GM19438 (cell line): ENCODE results near the gene ARFIP1.
"Not testable (repeated sequence)": the region's sequence is repeated elsewhere in the genome, so short reads cannot be mapped to it uniquely, and the experiment has no call there.

Experiments
- ATAC-seq: cut with Tn5 transposase; IDR thresholded peaks from one replicate; pipeline ENCODE4 v1.9.1; 2021; ENCODE audit warnings: low read depth; ENCODE audit not compliant: unreplicated experiment

The ARFIP1 gene

DNA sequence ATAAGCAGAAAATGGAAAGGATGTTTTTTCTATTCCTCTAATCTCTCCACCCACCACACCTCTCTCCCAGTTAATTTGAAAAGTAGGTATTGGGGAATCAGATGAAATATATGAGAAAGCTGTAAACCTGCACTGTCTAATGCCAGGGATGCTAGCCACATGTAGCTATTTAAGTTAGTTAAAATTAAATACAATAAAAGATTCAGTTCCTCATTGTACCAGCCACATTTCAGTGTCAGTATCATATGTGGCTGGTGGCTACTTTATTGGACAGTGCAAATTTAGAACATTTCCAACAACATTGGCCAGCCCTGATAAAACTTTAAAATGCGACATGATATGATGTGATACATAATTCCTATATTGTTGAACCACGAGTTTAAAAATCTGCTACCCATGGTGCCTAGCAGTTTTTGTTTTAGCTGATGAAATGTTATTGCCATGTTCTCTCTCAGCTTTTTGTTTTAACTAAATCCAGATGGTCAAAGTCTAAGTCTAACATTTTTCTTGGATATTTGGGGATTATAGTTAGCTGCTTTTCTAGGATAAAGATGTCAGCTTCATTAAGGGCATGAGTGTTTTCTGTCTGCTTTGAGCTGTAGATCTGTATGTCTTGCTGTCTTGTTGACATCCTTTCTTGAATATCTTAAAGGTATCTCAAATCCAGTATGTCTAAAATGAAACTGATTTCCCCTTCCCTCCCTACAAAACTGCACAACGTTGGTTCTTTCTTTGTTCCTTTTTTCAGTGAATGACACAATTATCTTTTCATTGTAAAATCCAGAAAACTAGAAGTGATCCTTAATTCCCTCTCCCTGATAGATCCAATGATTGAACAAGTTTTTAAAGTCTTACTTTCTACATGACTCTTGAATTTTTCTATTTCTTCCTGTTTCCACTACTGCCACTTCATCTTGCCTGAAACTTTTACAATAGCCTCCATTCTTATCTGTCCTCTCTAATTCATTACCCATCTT lies 6.2 kb downstream of the ARFIP1 start:
- ATAC-seq, result peak; percentile 55

DNA sequence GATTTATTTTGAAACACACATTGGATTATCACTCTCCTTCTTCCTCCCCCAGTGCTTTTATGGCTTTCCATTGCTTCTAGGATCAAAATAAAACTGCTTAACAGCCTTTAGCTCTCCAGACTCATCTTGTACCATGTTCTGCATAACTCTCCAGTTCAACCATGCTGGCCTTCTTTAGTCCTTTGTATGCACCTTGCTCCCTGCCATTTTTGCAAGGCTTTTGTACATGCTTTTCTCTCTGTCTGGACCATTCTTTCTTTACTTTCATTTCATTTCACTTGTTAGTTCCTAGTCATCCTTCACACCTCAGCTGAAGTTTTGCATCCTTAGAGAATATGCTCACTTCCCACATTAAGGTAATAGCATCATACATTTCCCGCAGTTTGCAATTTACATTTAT lies 6.9 kb downstream of the ARFIP1 start:
- no peak for ATAC-seq

DNA sequence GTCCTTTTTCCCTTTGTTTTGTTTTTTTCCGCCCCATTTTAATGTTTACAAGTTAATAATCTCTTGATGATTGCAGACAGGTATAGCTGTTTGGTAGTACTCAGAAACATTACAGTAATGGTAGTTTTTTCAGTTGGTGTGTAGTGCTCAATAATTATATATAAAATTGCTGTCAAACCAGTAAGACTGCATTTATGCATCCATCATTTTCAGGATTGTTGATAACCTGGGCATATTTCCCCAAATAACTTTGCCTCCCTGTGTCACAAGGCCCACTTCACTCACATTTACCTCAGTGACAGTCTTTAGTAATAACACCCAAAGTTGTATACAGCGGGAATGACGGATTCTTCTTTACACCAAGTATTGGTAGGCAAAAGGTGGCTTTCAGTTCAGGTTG lies 16.1 kb downstream of the ARFIP1 start:
- no peak for ATAC-seq

DNA sequence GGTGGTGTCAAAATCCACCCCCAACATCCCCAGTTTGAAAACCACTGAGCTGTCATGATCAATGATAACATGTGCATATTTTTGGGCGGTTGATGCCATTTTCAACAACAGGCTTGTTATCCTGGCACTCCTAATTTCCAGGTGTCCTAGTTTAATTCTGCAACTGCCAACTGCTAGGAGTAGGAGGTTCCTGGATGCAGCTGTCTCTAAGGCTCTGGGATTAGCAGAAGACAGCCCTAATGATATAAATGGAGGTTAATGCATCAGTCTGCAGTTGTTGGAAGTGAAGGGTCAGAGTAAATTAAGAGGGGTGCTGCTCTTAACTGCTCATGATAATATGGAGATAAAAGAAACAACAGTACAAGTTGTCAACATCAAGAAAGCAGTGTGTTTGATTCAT lies 23.8 kb downstream of the ARFIP1 start:
- no peak for ATAC-seq

DNA sequence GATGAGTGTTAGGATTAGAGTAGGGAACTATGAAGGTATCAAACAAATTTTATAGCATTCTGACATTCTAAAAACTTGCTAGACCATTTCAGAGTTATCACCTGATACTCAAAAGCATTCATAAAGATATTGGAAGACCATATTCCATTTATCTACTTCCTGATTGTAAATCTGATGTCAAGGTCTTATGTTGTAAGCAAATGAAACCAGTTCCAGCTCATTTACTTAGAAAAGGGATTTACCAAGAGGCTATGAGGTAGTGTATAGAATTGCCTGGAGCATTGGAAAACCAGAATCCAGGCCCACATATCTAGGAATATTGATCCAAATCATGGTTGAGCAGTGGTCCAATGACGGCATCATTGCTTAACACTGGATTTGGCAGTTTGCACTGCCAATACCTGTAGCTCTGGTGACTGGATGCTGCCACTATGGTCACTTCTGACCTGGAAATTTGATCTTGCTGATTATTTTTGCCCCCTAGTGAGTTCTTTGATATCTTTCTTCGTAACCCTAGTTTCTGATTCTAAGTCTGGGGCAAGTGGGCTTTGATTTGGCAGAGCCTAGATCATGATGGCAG lies 25.4 kb downstream of the ARFIP1 start:
- ATAC-seq, result no peak

DNA sequence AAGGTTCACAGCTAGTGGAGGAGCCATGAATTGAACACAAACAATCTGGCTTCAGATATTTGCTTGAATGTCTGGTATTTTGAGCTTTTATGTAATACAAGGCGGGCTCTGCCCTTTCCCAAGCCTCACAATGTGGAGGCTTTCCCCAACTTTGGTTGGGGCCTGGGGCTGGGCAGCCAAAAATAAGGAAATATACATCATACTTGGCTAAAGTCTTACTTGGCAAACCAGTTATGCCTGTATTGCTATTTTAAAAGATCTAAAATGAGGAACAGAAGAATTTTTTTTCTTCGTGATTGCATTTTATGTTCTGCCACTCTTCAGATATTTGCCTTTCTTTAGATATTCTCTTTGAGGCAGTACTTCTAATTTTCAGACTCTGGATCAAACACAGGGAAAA lies 26.1 kb downstream of the ARFIP1 start:
- ATAC-seq, result no peak

DNA sequence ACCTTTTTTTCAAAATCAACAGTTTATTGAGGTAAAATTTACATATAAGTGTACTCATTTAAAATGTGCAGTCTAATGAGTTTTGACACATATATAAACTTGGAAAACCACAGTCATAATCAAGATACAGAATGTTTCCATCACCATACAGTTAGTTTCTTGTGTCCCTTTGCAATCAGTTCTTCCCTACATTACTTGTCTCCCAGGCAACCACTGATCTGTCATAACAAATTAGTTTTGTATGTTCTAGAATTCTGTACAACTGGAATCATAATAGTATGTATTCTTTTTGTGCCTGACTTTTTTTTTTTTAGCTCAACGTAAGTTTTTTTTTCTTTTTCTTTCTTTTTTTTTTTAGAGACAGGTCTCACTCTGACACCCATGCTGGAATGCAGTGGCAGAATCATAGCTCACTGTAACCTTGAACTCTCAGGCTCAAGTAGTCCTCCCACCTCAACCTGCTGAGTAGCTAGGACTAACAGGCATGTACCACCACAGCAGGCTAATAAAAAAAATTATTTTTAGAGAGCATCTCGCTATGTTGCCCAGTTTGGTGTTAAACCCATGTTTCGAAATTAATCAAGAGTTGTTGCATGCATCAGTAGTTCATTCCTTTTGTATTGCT lies 26.9 kb downstream of the ARFIP1 start:
- no peak for ATAC-seq

DNA sequence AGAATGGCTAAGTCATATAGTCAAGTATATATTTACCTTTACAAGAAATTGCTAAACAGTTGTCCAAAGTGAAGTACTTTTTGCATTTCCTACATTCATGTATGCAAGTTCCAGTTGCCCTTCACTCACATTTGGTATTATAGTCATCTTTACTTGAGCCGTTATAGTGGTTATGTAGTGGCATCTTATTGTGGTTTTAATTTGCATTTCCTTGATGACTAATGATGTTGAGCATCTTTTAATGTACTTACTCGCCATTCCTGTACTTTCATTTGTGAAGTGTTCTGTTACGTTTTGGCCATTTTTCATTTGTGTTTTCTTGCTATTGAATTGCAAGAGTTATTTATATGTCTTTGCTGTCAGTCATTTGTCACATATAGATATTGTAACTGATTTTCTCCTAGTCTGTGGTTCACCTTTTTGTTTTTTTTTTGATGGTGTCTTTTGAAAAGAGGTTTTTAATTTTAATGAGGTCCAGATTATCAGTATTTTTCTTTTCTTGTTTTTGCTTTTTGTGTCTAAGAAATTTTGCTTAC lies 27.6 kb downstream of the ARFIP1 start:
- no peak for ATAC-seq

DNA sequence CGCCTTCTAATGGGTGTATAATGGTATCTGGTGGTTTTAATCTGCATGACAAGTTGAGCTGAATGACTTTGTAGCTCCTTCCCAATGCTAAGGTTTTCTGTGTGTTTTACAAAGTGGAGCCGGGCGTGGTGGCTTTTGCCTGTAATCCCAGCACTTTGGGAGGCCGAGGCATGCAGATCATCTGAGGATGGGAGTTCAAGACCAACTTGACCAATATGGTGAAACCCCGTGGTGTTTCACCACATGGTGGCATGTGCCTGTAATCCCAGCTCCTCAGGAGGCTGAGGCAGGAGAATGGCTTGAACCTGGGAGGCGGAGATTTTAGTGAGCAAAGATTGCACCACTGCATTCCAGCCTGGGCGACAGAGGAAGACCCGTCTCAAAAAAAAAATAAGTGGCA lies 28.9 kb downstream of the ARFIP1 start:
- no peak for ATAC-seq

DNA sequence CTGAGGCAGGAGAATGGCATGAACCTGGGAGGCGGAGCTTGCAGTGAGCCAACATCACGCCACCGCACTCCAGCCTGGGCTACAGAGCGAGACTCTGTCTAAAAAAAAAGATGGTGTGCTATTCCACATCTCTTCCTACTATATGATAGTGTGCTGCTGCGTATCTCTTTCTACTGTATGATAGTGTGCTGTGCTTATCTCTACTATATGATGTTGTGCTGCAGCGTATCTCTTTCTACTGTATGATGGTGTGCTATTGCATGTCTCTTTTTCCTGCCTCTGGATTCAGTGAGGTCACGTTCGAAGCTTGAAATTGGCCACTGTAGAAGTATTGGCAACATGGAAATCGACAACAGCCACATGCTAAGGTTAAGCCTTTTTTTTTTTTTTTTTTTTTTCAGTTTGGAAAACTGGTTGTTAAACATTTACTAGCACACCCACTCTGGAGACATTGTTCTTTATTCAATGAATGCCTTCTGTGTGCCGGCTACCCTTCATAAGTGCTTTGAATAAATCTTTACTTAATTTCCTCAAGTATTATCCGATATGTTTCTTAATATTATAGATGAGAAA lies 31.0 kb downstream of the ARFIP1 start:
- no peak for ATAC-seq

DNA sequence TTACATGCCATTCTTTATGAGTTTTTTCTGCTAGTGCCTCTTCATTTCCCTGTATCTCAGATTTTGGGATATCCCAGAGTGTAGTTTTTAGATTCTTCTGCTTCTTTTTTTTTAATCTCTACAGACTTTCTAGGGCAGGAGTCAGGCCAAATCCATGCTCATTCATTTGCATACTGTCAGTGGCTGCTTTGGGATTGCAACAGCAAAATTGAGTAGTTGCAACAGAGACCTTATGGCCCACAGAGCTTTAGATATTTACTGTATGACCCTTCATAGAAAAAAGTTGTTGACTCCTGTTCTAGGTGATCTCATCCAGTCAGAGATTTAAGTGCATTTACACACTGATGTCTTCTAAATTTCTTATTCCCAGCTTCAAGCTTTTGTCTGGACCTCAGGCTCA lies 35.3 kb downstream of the ARFIP1 start:
- no peak for ATAC-seq

DNA sequence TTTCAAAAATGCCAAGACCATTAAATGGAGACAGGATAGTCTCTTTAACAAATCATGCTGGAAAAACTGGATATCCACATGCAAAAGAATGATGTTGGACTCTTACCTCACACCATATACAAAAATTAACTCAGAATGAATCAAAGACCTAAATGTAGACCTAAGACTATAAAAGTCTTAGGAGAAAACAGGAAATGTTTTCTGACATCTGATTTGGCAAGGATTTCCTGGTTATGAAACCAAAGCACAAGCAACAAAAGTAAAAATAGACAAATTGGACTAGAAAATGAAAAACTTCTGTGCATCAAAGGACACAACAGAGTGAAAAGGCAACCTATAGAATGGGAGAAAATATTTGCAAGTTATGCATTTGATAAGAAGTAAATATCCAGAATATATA lies 37.6 kb downstream of the ARFIP1 start:
- ATAC-seq, result no peak

DNA sequence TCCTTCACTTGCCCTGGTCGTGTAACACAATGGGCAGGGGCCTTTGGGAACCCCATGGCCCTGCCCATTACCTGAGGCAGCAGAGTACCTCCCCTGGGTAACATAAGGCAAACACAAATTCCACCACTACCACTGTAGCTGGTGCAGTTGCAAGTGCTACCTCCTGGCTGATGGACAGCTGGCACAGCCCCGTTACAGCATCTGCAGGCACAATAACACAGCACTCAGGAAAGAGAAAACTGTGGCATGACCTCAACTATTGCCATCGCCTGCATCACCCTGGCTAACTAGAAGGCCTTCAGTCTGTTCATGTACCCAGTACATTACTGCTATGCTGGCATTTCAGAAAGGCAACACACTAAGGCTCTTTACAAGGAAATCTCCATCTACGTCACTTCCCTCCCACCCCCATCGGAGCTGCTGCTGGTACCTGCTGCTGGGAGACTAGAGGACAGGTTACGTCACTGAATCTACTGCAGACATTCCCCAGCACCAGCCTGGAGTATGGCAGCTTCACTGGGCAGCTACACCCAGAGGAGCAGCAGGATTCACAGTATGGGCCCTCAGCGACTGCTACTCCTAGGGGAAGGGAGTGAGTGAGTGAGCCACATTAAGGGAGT lies 39.4 kb downstream of the ARFIP1 start:
- ATAC-seq, result no peak

DNA sequence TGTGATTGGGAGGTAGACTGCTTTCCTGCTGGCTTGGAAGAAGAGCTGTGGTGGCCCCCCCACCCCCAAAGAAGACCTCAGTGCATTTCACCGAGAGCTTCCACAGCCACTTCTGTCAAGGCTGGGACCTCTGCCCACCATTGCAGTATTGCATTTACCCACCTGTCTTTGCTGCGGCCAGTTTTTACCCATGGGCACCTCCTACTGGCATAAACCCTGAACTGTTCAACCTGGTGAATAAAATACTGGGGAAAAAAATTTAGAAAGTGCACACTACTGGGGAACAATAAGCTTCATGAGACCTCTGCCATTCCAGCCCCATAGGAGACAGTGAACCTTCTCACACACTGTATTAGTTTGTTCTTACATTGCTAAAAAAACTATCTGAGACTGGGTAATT lies 40.3 kb downstream of the ARFIP1 start:
- no peak for ATAC-seq

DNA sequence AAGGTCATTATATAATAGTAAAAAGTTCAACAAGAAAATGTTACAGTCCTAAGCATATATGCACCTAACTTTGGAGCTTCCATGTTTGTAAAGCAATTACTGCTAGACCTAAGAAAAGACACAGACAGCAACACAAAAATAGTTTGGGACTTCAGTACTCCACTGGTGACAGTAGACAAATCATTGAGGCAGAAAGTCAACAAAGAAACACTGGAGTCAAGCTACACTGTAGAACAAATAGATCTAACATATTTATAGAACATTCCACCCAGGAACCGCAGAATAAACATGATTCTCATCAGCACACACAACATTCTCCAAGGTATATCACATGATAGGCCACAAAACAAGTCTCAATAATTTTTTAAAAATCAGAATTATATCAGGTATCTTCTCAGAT lies 42.6 kb downstream of the ARFIP1 start:
- ATAC-seq, result no peak

DNA sequence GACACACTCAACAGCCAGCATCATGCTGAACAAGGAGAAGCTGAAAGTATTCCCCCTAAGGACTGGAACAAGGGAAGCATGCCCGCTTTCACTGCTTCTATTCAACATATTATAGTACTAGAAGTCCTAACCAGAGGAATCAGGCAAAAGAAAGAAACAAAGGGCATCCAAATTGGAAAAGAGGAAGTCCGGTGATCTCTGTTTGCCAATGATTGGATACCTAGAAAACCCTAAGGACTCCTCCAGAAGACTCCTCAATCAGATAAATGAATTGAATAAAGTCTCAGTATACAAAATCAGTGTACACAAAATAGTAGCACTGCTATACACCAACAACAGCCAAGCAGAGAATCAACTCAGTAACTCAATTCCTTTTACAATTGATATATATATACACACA lies 44.8 kb downstream of the ARFIP1 start:
- no peak for ATAC-seq

DNA sequence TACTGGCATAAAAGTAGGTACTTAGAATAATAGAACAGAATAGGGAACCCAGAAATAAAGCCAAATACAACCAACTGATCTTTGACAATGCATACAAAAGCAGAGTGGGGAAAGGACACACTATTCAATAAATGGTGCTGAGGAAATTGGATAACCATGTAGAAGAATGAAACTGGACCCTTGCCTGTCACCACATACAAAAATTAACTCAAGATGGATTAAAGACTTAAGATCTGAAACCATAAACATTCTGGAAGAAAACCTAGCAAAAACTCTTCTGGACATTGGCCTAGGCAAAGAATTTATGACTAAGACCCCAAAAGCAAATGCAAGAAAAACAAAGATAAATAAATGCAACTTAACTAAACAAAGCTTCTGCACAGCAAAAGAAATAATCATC lies 45.6 kb downstream of the ARFIP1 start:
- no peak for ATAC-seq

DNA sequence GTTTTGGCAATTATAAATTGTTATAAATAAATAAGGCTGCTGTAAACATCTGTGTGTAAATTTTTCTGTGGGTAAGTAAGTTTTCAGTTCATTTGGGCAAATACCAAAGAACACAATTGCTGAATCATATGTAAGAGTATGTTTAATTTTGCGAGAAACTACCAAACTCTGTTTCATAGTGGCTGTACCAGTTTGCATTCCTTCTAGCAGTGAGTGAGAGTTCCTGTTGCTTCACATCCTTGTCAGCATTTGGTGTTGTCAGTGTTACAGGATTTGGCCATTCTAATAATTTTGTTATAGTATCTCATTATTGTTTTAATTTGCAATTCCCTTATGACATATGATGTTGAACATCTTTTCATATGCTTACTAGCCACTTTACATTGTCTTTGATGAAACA lies 48.4 kb downstream of the ARFIP1 start:
- no peak for ATAC-seq

DNA sequence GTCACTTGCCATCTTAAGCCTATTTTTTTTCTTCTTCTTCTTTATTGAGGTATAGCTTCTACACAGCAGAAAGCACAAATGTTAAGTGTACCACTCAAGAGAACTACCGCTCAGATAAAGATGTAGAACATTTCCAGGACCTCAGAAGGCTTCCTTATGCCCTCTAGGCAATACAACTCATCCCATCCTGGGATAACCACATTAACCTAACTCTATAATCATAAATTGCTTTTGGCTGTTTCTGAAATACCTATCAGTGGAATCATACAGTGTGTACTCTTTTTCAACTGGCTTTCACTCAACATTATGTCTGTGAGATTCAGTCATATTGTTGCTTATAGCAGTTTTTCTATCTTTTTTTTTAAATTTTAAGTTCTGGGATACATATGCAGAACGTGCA lies 51.7 kb downstream of the ARFIP1 start:
- ATAC-seq, result no peak

DNA sequence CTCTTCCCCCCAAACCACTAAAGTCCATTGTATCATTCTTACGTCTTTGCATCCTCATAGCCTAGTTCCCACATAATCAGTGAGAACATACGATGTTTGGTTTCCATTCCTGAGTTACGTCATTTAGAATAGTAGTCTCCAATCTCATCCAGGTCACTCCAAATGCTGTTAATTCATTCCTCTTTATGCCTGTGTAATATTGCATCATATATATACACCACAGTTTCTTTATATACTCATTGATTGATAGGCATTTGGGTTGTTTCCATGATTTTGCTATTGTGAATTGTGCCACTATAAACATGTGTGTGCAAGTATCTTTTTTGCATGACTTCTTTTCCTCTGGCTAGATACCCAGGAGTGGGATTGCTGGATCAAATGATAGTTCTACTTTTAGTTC lies 57.2 kb downstream of the ARFIP1 start:
- ATAC-seq, result no peak

DNA sequence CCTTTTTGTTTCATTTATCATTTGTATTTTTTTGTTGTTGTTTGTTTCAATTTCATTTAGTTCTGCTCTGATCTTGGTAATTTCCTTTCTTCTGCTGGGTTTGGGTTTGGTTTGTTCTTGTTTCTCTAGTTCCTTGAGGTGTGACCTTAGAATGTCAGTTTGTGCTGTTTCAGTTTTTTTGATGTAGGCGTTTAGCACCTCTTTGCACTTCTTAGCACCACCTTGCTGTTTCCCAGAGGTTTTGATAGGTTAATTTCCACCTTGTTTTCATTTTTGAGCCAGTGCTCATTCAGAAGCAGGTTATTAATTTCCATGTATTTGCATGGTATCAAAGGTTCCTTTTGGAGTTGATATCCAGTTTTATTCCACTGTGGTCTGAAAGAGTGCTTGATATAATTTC lies 60.0 kb downstream of the ARFIP1 start:
- not testable (repeated sequence) for ATAC-seq
